Mesenteric fat pad (tissue), 1 donor: ENCODE measurements around the gene GPANK1. TPM values are rescaled to one million over a fixed set of nuclear protein-coding genes. Genes with fewer than 3 reads are reported as not detected.

Source experiments
- DNase-seq: peaks from one replicate; pipeline ENCODE4 v3.0.0-alpha.2; 2020; ENCODE audit warnings: low spot score
- total RNA-seq: library from RNA; stranded (reverse); fragmentation: NEBNext Ultra II Directional; extraction: Animal tissue kit (Norgen Biotek cat#: 25700); gene quantifications from one replicate; pipeline ENCODE4 v1.2.1, GENCODE V29; 2021
- donor health status: DM: yes; HTN: yes; CAD: no.

Gene GPANK1
- total RNA-seq, 1 donor from 2014 or later: 10.5 TPM

- no peak for DNase-seq
Observed at GRCh38 chr6:31642798-31643570, 21.8 kb downstream of the GPANK1 start.

GRCh38 chr6:31641370-31641769, 23.4 kb downstream of the GPANK1 start:
- no peak for DNase-seq

- DNase-seq: no peak
Observed at GRCh38 chr6:31640612-31641011, 24.2 kb downstream of the GPANK1 start.

- DNase-seq: no peak
Observed at GRCh38 chr6:31639449-31639861, 25.3 kb downstream of the GPANK1 start.

- no peak for DNase-seq
Observed at GRCh38 chr6:31639043-31639442, 25.8 kb downstream of the GPANK1 start.

GRCh38 chr6:31636698-31637596, 27.9 kb downstream of the GPANK1 start:
- DNase-seq: no peak

DNA sequence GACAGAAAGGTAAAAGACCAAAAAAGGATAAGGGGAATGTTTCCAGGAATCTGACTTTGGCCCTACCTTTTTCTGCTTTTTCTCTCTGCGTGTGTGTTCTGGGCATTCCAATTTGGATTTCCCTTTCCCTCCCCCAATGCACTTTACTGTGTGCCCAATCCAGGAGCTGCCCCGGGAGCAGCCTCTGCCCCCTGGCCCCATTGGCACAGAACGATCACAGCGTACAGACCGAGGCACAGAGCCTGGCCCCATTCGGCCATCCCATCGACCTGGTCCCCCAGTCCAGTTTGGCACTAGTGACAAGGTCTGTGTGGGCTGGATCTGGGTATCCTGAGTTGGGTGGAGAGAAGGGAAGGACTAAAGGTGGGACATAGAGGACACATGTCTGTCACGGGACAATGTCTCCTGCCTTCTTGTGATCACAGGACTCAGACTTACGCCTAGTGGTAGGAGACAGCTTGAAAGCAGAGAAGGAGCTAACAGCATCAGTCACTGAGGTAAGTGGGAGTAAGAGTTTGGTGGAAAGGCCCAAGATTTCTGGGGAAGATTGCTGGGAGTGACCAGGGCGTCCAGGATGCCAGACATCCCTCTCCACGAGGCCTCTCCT, 29.7 kb downstream of the GPANK1 start:
- no peak for DNase-seq

DNA sequence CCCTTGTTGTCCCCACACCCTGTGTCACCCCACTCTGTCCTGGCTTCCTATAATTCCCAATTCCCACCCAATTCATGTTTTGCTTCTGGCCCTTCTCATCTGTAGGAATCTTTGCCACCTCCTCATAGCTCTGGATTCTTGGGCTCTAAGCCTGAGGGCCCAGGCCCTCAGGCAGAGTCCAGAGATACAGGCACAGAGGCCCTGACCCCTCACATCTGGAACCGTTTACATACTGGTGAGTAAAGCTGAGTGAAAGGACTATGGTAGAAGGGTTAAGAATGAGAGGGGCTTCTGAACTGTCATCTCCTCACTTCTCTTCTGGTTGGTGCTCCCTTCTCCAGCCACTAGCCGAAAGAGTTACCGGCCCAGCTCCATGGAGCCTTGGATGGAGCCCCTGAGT, 30.7 kb downstream of the GPANK1 start:
- no peak for DNase-seq

GRCh38 chr6:31633447-31633846, 31.4 kb downstream of the GPANK1 start:
- DNase-seq: no peak

DNA sequence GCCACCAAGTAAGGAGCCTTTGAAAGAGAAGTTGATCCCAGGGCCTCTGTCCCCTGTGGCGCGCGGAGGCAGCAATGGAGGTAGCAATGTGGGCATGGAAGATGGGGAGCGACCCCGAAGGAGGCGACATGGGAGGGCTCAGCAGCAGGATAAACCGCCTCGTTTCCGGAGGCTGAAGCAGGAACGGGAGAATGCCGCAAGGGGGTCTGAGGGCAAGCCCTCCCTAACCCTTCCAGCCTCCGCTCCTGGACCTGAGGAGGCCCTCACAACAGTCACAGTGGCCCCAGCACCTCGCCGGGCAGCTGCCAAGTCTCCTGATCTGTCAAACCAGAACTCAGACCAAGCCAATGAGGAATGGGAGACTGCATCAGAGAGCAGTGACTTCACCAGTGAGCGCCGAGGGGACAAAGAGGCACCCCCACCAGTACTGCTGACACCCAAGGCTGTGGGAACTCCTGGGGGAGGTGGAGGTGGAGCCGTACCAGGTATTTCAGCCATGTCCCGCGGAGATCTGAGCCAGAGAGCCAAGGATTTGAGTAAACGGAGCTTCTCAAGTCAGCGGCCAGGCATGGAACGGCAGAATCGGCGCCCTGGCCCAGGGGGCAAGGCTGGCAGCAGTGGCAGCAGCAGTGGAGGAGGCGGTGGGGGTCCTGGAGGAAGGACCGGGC, 32.4 kb downstream of the GPANK1 start:
- no peak for DNase-seq

- no peak for DNase-seq
Observed at GRCh38 chr6:31631681-31632278, 33.0 kb downstream of the GPANK1 start.

- no peak for DNase-seq
Observed at GRCh38 chr6:31631209-31631608, 33.6 kb downstream of the GPANK1 start.

DNA sequence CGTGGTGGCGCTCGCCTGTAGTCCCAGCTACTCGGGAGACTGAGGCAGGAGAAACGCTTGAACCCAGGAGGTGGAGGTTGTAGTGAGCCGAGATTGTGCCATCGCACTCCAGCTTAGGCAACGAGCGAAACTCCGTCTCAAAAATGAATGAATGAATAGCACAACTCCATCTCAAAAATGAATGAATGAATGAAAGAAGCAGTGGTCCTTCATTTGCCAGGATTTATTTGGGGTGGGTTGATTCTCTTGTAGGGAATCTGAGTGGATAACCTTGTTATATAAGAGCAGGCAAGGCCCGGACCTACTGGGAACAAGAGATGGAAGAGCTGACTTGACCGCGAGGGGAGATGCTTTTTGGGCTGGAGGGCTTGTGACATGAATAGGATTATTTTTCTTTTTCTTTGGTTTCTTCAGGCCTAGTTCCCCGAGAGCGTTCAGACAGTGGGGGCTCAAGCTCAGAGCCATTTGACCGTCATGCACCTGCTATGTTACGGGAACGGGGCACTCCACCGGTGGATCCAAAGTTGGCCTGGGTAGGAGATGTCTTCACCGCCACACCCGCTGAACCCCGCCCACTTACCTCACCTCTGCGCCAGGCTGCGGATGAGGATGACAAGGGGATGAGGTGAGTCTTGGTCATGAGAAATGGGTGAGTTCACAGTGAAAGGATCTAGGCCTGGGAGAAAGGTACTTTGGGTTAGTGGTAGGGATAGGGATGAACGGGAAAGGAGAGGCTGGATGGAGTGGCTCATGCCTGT, 34.4 kb downstream of the GPANK1 start:
- DNase-seq: no peak

DNA sequence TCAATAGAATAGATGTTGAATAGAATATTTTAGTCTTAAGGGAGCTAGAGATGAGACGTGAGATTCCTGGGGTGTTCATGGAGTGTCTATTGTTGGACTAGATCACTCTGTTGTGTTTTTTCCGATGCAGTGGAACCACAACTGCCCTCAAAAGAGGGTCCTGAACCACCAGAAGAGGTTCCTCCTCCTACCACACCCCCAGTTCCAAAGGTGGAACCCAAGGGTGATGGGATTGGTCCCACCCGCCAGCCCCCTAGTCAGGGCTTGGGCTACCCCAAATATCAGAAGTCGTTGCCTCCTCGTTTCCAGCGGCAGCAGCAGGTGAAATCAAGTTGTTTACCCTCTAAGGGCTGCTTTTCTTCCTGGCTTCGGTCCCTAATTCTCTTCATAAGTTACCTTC, 35.8 kb downstream of the GPANK1 start:
- no peak for DNase-seq

GRCh38 chr6:31627690-31628287, 37.0 kb downstream of the GPANK1 start:
- DNase-seq: no peak

GRCh38 chr6:31626952-31627351, 37.8 kb downstream of the GPANK1 start:
- no peak for DNase-seq

- no peak for DNase-seq
Observed at GRCh38 chr6:31624070-31624469, 40.7 kb downstream of the GPANK1 start.

DNA sequence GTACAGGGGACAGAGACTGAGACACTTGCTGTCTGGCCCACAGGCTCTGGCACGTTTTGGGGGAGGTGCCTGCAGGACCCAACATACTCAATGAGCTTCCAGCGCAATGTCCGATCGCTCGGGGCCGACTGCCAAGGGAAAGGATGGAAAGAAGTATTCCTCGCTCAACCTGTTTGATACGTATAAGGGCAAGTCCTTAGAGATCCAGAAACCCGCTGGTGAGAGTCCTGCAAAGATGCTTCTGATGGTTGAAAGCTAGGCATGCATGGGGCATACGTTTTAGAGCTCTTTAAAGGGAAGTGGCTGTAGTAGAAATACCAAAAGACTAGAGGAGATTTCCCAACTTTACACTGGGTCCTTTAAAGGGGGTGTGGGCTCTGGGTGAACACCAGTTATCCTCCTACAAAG, 42.1 kb downstream of the GPANK1 start:
- DNase-seq: no peak

- no peak for DNase-seq
Observed at GRCh38 chr6:31621991-31622390, 42.8 kb downstream of the GPANK1 start.
